GM23338 (cell line): ENCODE results near the gene SNX1. TPM values are rescaled to one million over a fixed set of nuclear protein-coding genes. Genes with fewer than 3 reads are reported as not detected.

ENCODE experiments used
- ATAC-seq: fragments of 200-7000 bp; cut with Tn5 transposase; 3 replicates; pipeline ENCODE4 v1.9.1; 2020
- DNase-seq: peaks from one replicate; pipeline ENCODE4 v3.0.0-alpha.2; 2015; ENCODE audit warnings: low spot score
- H2AFZ ChIP-seq: fragments of 200-600 bp; sonication (generic); 2 replicates; pipeline ENCODE4 v1.8.0; 2016; ENCODE audit warnings: antibody characterized with exemption, mild to moderate bottlenecking, moderate library complexity
- H3F3A ChIP-seq: fragments of 200-600 bp; sonication (generic); replicated peaks from 2 replicates; pipeline ENCODE4 v1.8.0; 2017; ENCODE audit warnings: antibody characterized with exemption, mixed run types, low read depth
- H3K27ac ChIP-seq: fragments of 200-600 bp; sonication (generic); 2 replicates; pipeline ENCODE4 v1.6.1; 2016; ENCODE audit warnings: low read depth
- H3K27me3 ChIP-seq: fragments of 200-600 bp; sonication (generic); 2 replicates; pipeline ENCODE4 v1.8.0; 2016; ENCODE audit warnings: mild to moderate bottlenecking, mixed run types, moderate library complexity; ENCODE audit not compliant: insufficient read depth
- H3K36me3 ChIP-seq: fragments of 200-600 bp; sonication (generic); 2 replicates; pipeline ENCODE4 v1.8.0; 2016; ENCODE audit warnings: mild to moderate bottlenecking; ENCODE audit not compliant: insufficient read depth
- H3K4me1 ChIP-seq: fragments of 200-600 bp; sonication (generic); 2 replicates; pipeline ENCODE4 v1.8.0; 2016; ENCODE audit warnings: mild to moderate bottlenecking, moderate library complexity; ENCODE audit not compliant: insufficient read depth
- H3K4me2 ChIP-seq: fragments of 200-600 bp; sonication (generic); 2 replicates; pipeline ENCODE4 v1.7.1; 2017; ENCODE audit warnings: mixed run types
- H3K4me3 ChIP-seq: fragments of 200-600 bp; sonication (generic); 2 replicates; pipeline ENCODE4 v1.6.1; 2016; ENCODE audit warnings: mixed run types
- H3K79me2 ChIP-seq: fragments of 200-600 bp; sonication (generic); replicated peaks from 2 replicates; pipeline ENCODE4 v1.8.0; 2017; ENCODE audit warnings: mild to moderate bottlenecking; ENCODE audit not compliant: insufficient read depth
- H3K9me2 ChIP-seq: fragments of 200-600 bp; sonication (generic); 2 replicates; pipeline ENCODE4 v1.8.0; 2017; ENCODE audit not compliant: insufficient read depth
- H4K20me1 ChIP-seq: fragments of 200-600 bp; sonication (generic); replicated peaks from 2 replicates; pipeline ENCODE4 v1.8.0; 2017; ENCODE audit warnings: mild to moderate bottlenecking; ENCODE audit not compliant: insufficient read depth
- H3K27ac Mint-ChIP-seq: 2 replicates; pipeline ENCODE4 v1.8.0; 2020; ENCODE audit warnings: inconsistent platforms, mild to moderate bottlenecking, moderate library complexity, mixed read lengths
- H3K27me3 Mint-ChIP-seq: 3 replicates; pipeline ENCODE4 v1.8.0; 2022; ENCODE audit warnings: low read depth, mild to moderate bottlenecking, moderate library complexity, mixed read lengths, inconsistent platforms; ENCODE audit not compliant: insufficient read depth, poor library complexity
- H3K36me3 Mint-ChIP-seq: 3 replicates; pipeline ENCODE4 v1.8.0; 2021; ENCODE audit warnings: low read depth, mild to moderate bottlenecking, inconsistent platforms, moderate library complexity, mixed read lengths
- H3K4me1 Mint-ChIP-seq: 3 replicates; pipeline ENCODE4 v1.8.0; 2020; ENCODE audit warnings: mild to moderate bottlenecking, inconsistent platforms, mixed read lengths
- H3K4me3 Mint-ChIP-seq: 3 replicates; pipeline ENCODE4 v1.8.0; 2021; ENCODE audit warnings: moderate library complexity, mild to moderate bottlenecking, inconsistent platforms, mixed read lengths
- H3K9me3 Mint-ChIP-seq: 3 replicates; pipeline ENCODE4 v1.8.0; 2020; ENCODE audit warnings: moderate library complexity, mild to moderate bottlenecking, inconsistent platforms, mixed read lengths
- CREB1 ChIP-seq: fragments of 250-450 bp; sonication (Bioruptor Pico); IDR thresholded peaks from 2 replicates; pipeline ENCODE4 v1.5.0; 2020; ENCODE audit warnings: low read depth, mild to moderate bottlenecking, moderate library complexity
- CTCF ChIP-seq, 2 experiments: fragments of 200-600 bp in 1 of 2; sonication (generic) in 1 of 2; conservative IDR thresholded peaks; 2 replicates each; pipeline versions ENCODE4 v1.5.1 to v1.6.1; 2016 to 2017; ENCODE audit warnings: antibody characterized with exemption in 2 of 2, low read depth in 2 of 2, mild to moderate bottlenecking in 2 of 2, moderate library complexity in 1 of 2
- EZH2 ChIP-seq: fragments of 200-600 bp; sonication (generic); IDR thresholded peaks from one replicate; pipeline ENCODE4 v1.8.0; 2017; ENCODE audit warnings: antibody characterized with exemption, mild to moderate bottlenecking, low read depth; ENCODE audit not compliant: unreplicated experiment
- JUNB ChIP-seq: IDR thresholded peaks from one replicate; pipeline ENCODE4 v1.6.1; 2016; ENCODE audit warnings: antibody characterized with exemption; ENCODE audit not compliant: unreplicated experiment
- NANOG ChIP-seq: IDR thresholded peaks from 2 replicates; pipeline ENCODE4 v1.6.1; 2016; ENCODE audit warnings: antibody characterized with exemption, borderline replicate concordance
- ZNF114 ChIP-seq: fragments of 250-450 bp; sonication (Bioruptor Pico); IDR thresholded peaks from 2 replicates; pipeline ENCODE4 v1.5.0; 2020; ENCODE audit warnings: mild to moderate bottlenecking, moderate library complexity
- ZNF331 ChIP-seq: fragments of 250-450 bp; sonication (Bioruptor Pico); IDR thresholded peaks from 2 replicates; pipeline ENCODE4 v1.5.0; 2020; ENCODE audit warnings: low read depth, mild to moderate bottlenecking, moderate library complexity
- polyA plus RNA-seq: library from polyadenylated mRNA; unstranded; fragments of >200 nt; fragmentation: Nextera tagmentation; extraction: Ambion mirVana; gene quantifications from 2 replicates; pipeline ENCODE4 v1.2.1, GENCODE V29; 2016
- total RNA-seq: library from RNA; depleted of rRNA; stranded (reverse); fragments of >200 nt; shearing (Covaris generic); gene quantifications from 2 replicates; pipeline ENCODE4 v1.2.3, GENCODE V29; 2014
- TF ChIP-seq, protein P1 (sequence below): IDR thresholded peaks from one replicate; pipeline ENCODE4 v1.6.1; 2018; ENCODE audit warnings: antibody characterized with exemption; ENCODE audit not compliant: unreplicated experiment

The SNX1 gene
- total and polyA plus RNA-seq, 2 experiments from 2014 or later = 33.3 to 33.8 TPM

DNA sequence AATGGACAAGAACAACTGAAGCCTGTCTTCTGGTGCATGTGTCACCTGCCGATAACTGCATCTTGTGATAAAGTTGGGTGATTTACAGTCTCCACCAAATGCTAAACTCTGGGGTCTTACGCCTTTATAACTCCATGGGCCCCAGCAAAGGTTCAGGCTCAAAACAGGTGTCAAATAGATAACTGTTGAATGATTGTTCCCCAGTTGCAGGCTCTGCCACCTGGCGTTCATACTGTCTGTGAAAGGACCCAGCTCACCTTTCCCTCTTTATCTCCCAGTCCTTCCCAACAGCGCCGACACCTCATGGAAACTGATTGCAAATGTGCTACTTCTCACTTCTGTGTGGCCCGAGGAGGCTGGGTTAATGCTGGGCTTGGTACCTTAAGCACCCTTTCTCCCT, 47.5 kb downstream of the SNX1 start:
- H3K36me3 Mint-ChIP-seq = peaks cover 1% of the 10 kb centered on the region; the same call in 1 of the 3 replicates
- H3K36me3 ChIP-seq = no peaks in the 10 kb centered on the region
- H3K27me3 ChIP-seq = no peaks in the 10 kb centered on the region
- peaks cover 6% of the 10 kb centered on the region for H3K27me3 Mint-ChIP-seq
- no peaks in the 10 kb centered on the region for H3K79me2 ChIP-seq
- H3K4me3 ChIP-seq = no peak overlapping the region
- no peaks in the 10 kb centered on the region; the same call in 1 of the 2 replicates for H4K20me1 ChIP-seq
- H3K27ac ChIP-seq = no peak overlapping the region
- peaks cover 3% of the 10 kb centered on the region; the same call in 1 of the 2 replicates for H3K4me1 ChIP-seq
- no peak overlapping the region for H3K4me2 ChIP-seq
- no peak overlapping the region for H3K4me3 Mint-ChIP-seq
- peak; percentile 12; the same call in 1 of the 3 replicates for ATAC-seq
- no peaks in the 10 kb centered on the region for H3K9me2 ChIP-seq
- no peak overlapping the region for H2AFZ ChIP-seq
- no peak for DNase-seq
- no peaks in the 10 kb centered on the region for H3F3A ChIP-seq
- no peak overlapping the region for H3K27ac Mint-ChIP-seq
- TF ChIP-seq CTCF (conservative IDR thresholded peaks at IDR 0.05; ENCODE audit: low read depth in 2 of 2) (peak in 1 of 2 experiments; percentile 30; a peak in 2 of 4 replicates), NANOG (no peak), ZNF114 (CRISPR knock-in tag) (no peak)
- no peaks in the 10 kb centered on the region; the same call in 1 of the 3 replicates for H3K4me1 Mint-ChIP-seq
- H3K9me3 Mint-ChIP-seq = no peaks in the 10 kb centered on the region; the same call in 2 of the 3 replicates

GRCh38 chr15:64144192-64144564, 48.4 kb downstream of the SNX1 start:
- Histone ChIP-seq H3K27ac (no peak overlapping the region), H3K79me2 (no peaks in the 10 kb centered on the region), H3K9me2 (no peaks in the 10 kb centered on the region), H3K4me1 (no peaks in the 10 kb centered on the region), H2AFZ (no peak overlapping the region), H3F3A (no peaks in the 10 kb centered on the region), H3K4me2 (no peak overlapping the region), H3K4me3 (no peak overlapping the region), H3K27me3 (no peaks in the 10 kb centered on the region), H4K20me1 (no peaks in the 10 kb centered on the region), H3K36me3 (no peaks in the 10 kb centered on the region)
- no peaks in the 10 kb centered on the region; the same call in 2 of the 3 replicates for H3K36me3 Mint-ChIP-seq
- peaks cover 6% of the 10 kb centered on the region for H3K27me3 Mint-ChIP-seq
- H3K4me1 Mint-ChIP-seq = no peaks in the 10 kb centered on the region; the same call in 1 of the 3 replicates
- no peak overlapping the region for H3K27ac Mint-ChIP-seq
- H3K9me3 Mint-ChIP-seq = no peaks in the 10 kb centered on the region; the same call in 2 of the 3 replicates
- DNase-seq (no peak), ATAC-seq (no peak)
- no peak overlapping the region for H3K4me3 Mint-ChIP-seq
- no peak for TF ChIP-seq EZH2
- TF ChIP-seq NANOG = no peak
- no peak for TF ChIP-seq CTCF (conservative IDR thresholded peaks at IDR 0.05; ENCODE audit: low read depth in 2 of 2)
- no peak for TF ChIP-seq ZNF331 (CRISPR knock-in tag)
- no peak for TF ChIP-seq JUNB
- TF ChIP-seq CREB1 (CRISPR knock-in tag) = no peak
- TF ChIP-seq, protein P1, sequence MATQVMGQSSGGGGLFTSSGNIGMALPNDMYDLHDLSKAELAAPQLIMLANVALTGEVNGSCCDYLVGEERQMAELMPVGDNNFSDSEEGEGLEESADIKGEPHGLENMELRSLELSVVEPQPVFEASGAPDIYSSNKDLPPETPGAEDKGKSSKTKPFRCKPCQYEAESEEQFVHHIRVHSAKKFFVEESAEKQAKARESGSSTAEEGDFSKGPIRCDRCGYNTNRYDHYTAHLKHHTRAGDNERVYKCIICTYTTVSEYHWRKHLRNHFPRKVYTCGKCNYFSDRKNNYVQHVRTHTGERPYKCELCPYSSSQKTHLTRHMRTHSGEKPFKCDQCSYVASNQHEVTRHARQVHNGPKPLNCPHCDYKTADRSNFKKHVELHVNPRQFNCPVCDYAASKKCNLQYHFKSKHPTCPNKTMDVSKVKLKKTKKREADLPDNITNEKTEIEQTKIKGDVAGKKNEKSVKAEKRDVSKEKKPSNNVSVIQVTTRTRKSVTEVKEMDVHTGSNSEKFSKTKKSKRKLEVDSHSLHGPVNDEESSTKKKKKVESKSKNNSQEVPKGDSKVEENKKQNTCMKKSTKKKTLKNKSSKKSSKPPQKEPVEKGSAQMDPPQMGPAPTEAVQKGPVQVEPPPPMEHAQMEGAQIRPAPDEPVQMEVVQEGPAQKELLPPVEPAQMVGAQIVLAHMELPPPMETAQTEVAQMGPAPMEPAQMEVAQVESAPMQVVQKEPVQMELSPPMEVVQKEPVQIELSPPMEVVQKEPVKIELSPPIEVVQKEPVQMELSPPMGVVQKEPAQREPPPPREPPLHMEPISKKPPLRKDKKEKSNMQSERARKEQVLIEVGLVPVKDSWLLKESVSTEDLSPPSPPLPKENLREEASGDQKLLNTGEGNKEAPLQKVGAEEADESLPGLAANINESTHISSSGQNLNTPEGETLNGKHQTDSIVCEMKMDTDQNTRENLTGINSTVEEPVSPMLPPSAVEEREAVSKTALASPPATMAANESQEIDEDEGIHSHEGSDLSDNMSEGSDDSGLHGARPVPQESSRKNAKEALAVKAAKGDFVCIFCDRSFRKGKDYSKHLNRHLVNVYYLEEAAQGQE = no peak
